ENCODE results near the gene PTPRE. TPM values are rescaled to one million over a fixed set of nuclear protein-coding genes. Genes with fewer than 3 reads are reported as not detected.

Gene PTPRE
- total RNA-seq, 2 donors from 2014 or later: 11.3 to 23.5 TPM

DNA sequence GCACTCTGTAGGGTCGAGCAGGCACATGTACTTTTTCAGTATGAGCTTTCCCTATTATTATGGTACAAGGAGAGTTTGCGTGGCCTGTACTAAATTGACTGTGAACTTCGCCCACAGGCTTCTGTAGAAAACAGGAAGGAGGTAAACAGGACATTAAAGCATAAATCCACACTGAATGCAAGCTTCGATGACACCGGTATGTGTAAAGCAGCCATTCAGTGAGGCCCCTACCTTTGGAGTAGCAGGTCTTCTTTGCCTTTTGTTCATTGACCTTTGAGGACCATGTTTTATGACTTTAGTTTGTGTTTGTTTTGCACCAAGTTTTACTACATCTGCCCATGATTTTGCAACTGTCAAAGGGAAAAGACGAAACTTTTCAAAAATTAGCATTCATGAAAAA, 204.8 kb downstream of the PTPRE start:
- H3K4me1 ChIP-seq: no peaks in the 10 kb centered on the region
- no peaks in the 10 kb centered on the region for H3K9me3 ChIP-seq
- no peak overlapping the region for H3K4me3 ChIP-seq
- no peak overlapping the region for H3K27ac ChIP-seq
- DNase-seq (ENCODE audit: low spot score): no peak
- no peaks in the 10 kb centered on the region for H3K27me3 ChIP-seq
- no peaks in the 10 kb centered on the region for H3K36me3 ChIP-seq
- TF ChIP-seq, protein P1, sequence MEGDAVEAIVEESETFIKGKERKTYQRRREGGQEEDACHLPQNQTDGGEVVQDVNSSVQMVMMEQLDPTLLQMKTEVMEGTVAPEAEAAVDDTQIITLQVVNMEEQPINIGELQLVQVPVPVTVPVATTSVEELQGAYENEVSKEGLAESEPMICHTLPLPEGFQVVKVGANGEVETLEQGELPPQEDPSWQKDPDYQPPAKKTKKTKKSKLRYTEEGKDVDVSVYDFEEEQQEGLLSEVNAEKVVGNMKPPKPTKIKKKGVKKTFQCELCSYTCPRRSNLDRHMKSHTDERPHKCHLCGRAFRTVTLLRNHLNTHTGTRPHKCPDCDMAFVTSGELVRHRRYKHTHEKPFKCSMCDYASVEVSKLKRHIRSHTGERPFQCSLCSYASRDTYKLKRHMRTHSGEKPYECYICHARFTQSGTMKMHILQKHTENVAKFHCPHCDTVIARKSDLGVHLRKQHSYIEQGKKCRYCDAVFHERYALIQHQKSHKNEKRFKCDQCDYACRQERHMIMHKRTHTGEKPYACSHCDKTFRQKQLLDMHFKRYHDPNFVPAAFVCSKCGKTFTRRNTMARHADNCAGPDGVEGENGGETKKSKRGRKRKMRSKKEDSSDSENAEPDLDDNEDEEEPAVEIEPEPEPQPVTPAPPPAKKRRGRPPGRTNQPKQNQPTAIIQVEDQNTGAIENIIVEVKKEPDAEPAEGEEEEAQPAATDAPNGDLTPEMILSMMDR (IDR thresholded peaks at IDR 0.05): no peak

DNA sequence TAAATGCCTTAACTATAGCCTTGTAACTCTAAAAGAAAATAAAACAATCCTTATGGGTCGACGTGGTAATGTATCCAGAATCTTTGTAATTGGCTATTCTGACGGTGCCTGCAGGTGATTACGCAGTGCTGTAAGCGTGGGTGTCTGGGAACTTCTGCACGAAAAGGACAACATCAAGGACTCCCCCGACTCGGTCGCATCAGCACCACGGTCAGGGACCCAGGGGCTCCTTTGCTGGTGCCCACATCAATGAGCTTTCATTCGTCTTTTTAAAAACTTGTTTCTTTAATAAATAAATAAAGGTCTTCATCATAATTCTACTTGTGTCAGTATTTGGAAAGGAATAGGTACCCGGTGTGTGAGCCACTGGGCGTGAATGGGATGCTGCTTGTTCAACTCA, 206.1 kb downstream of the PTPRE start:
- no peak for DNase-seq (ENCODE audit: low spot score)
- TF ChIP-seq, protein P1 (IDR thresholded peaks at IDR 0.05): no peak
- no peaks in the 10 kb centered on the region for H3K27me3 ChIP-seq
- H3K36me3 ChIP-seq: no peaks in the 10 kb centered on the region
- no peak overlapping the region for H3K4me3 ChIP-seq
- H3K27ac ChIP-seq: no peak overlapping the region
- no peaks in the 10 kb centered on the region for H3K4me1 ChIP-seq
- H3K9me3 ChIP-seq: no peaks in the 10 kb centered on the region

DNA sequence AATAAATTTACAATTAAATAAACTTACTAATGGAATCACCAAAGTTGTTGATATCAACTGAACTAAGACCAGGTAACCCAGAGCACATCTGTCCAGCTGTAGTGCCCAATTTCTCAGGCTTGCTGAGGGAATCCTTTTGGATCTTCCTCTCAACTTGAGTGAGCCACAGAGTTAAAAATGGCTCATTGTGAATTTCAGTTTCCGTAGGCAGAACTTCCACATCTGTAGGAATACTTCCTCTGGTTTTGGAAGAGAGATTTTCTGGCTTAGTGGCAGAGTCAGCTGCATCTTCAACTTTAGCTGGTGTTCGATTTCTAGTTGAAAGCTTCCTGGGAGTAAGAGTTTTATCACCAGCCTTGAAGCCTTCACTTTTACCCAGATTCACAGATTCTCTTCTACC, 208.0 kb downstream of the PTPRE start:
- no peaks in the 10 kb centered on the region for H3K36me3 ChIP-seq
- no peaks in the 10 kb centered on the region for H3K9me3 ChIP-seq
- no peak for DNase-seq (ENCODE audit: low spot score)
- peaks cover 0 to 5% of the 10 kb centered on the region in 2 donors for H3K27me3 ChIP-seq
- TF ChIP-seq, protein P1 (IDR thresholded peaks at IDR 0.05): no peak
- H3K4me1 ChIP-seq: no peaks in the 10 kb centered on the region
- H3K4me3 ChIP-seq: no peak overlapping the region
- H3K27ac ChIP-seq: no peak overlapping the region

DNA sequence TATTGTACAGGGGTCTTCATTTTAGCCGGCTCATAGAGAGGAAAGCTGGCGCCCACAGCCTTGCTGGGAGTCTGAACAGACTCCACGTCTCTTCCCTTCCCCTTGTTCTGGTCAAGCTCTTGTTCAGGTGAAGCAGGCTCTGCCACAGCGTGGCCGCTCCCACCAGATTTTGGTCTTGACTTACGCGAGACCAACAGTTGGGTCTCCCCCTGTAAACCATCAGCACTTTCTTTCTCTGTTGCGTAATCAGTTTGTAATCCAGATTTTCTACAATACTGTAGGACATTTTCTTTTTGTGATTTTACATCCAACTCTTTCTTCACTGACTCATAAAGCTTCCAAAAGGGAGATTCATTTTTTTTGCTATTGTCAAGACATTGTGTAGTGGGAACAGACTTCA, 208.5 kb downstream of the PTPRE start:
- H3K4me3 ChIP-seq: no peak overlapping the region
- H3K27me3 ChIP-seq: peaks cover 0 to 5% of the 10 kb centered on the region in 2 donors
- no peaks in the 10 kb centered on the region for H3K4me1 ChIP-seq
- no peaks in the 10 kb centered on the region for H3K36me3 ChIP-seq
- no peaks in the 10 kb centered on the region for H3K9me3 ChIP-seq
- DNase-seq (ENCODE audit: low spot score): no peak
- H3K27ac ChIP-seq: no peak overlapping the region
- TF ChIP-seq, protein P1 (IDR thresholded peaks at IDR 0.05): no peak

DNA sequence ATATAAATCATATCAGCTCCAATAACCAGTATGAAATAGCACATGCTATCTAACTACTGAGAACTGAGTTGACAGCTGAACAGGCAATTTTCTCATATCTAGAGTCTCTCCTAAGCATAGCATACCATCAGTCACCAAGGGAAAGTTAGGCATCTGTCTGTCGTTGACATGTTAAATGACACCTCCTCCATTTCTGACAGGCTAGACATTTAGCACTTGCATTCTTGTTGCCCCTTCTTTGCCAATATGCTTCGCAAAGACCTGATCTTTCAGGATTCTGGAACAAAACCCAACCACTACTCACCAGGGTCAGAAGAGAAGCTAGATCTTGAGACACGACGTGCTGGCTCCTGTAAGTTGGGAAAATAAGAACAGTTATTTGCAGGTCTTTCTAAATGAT, 209.3 kb downstream of the PTPRE start:
- H3K4me1 ChIP-seq: no peaks in the 10 kb centered on the region
- TF ChIP-seq, protein P1 (IDR thresholded peaks at IDR 0.05): no peak
- no peaks in the 10 kb centered on the region for H3K36me3 ChIP-seq
- H3K27me3 ChIP-seq: peaks cover 0 to 5% of the 10 kb centered on the region in 2 donors
- no peak for DNase-seq (ENCODE audit: low spot score)
- no peak overlapping the region for H3K27ac ChIP-seq
- no peak overlapping the region for H3K4me3 ChIP-seq
- no peaks in the 10 kb centered on the region for H3K9me3 ChIP-seq

DNA sequence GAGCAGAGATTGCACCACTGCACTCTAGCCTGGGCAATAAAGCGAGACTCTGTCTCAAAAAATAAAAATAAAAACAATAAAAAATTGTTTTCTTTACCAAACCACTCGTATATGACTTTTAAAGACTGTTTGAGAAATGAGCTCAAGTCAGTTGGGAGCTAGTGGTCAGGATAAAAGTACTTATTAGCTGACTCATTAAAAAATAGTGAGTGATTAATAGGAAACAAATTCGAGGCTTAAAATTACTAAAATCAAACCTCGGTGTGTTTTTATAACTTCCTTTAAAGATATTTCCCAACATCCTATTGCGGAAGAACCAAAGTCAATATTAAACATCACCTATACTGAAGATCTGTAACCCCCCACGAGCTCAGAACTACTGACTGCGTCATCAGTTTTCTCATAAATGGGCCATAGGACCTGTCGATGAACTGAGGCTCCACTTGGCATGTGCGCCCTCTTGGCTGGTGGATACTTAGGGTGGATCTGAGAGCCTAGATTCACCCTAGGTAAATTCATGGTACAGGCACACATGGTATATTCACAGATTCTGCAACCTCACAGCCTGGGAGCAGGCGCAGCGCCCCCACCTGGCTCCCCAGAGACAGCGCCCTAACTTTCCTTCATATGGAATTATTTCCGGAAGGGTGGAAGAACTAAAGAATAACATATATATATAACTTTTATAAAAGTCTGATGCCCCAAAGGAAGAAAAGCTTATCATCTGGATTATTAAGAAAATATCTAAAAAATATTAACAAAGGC, 210.1 kb downstream of the PTPRE start:
- Histone ChIP-seq H3K36me3 (no peaks in the 10 kb centered on the region), H3K4me1 (no peaks in the 10 kb centered on the region), H3K27me3 (peaks cover 0 to 5% of the 10 kb centered on the region in 2 donors), H3K27ac (no peak overlapping the region), H3K4me3 (no peak overlapping the region), H3K9me3 (no peaks in the 10 kb centered on the region)
- TF ChIP-seq, protein P1 (IDR thresholded peaks at IDR 0.05): no peak
- no peak for DNase-seq (ENCODE audit: low spot score)

Data from right atrium auricular region (tissue), 2 donors.